Gastroesophageal sphincter (tissue), 3 donors: ENCODE results near the gene TNFAIP8L1.

Experiments
- CTCF ChIP-seq, 4 experiments: fragments of 200-600 bp in 2 of 4; fragments of 450-650 bp in 2 of 4; sonication (generic) in 1 of 4; IDR thresholded peaks; one replicate each; pipeline ENCODE4 v1.5.1; 2017 to 2019; ENCODE audit warnings: antibody characterized with exemption in 4 of 4, mild to moderate bottlenecking in 2 of 4, moderate library complexity in 2 of 4
- EP300 ChIP-seq: sonication (generic); formaldehyde crosslinking; IDR thresholded peaks from one replicate; pipeline ENCODE4 v1.6.1; 2017; ENCODE audit warnings: antibody characterized with exemption, mild to moderate bottlenecking
- POLR2A ChIP-seq, 2 donors: fragments of 450-650 bp; IDR thresholded peaks; one replicate each; pipeline ENCODE4 v1.6.1; 2017; ENCODE audit warnings: antibody characterized with exemption in 2 of 2, mild to moderate bottlenecking in 2 of 2, moderate library complexity in 1 of 2
- POLR2AphosphoS5 ChIP-seq: sonication (generic); formaldehyde crosslinking; IDR thresholded peaks from one replicate; pipeline ENCODE4 v1.6.1; 2017; ENCODE audit warnings: antibody characterized with exemption

GRCh38 chr19:4657835-4658234 is 18.5 kb downstream of the TNFAIP8L1 start:
- no peak for TF ChIP-seq CTCF (IDR thresholded peaks at IDR 0.05)
- TF ChIP-seq EP300 = no peak
- TF ChIP-seq POLR2A (IDR thresholded peaks at IDR 0.05) = no peak
- no peak for TF ChIP-seq POLR2AphosphoS5
